ENCODE results near the gene STK32B.

Gene STK32B

GRCh38 chr4:5030927-5031326 is 20.4 kb upstream of the STK32B start:
- TF ChIP-seq, protein P1, sequence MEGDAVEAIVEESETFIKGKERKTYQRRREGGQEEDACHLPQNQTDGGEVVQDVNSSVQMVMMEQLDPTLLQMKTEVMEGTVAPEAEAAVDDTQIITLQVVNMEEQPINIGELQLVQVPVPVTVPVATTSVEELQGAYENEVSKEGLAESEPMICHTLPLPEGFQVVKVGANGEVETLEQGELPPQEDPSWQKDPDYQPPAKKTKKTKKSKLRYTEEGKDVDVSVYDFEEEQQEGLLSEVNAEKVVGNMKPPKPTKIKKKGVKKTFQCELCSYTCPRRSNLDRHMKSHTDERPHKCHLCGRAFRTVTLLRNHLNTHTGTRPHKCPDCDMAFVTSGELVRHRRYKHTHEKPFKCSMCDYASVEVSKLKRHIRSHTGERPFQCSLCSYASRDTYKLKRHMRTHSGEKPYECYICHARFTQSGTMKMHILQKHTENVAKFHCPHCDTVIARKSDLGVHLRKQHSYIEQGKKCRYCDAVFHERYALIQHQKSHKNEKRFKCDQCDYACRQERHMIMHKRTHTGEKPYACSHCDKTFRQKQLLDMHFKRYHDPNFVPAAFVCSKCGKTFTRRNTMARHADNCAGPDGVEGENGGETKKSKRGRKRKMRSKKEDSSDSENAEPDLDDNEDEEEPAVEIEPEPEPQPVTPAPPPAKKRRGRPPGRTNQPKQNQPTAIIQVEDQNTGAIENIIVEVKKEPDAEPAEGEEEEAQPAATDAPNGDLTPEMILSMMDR (IDR thresholded peaks at IDR 0.05; ENCODE audit: low read depth, low read length), result no peak

DNA sequence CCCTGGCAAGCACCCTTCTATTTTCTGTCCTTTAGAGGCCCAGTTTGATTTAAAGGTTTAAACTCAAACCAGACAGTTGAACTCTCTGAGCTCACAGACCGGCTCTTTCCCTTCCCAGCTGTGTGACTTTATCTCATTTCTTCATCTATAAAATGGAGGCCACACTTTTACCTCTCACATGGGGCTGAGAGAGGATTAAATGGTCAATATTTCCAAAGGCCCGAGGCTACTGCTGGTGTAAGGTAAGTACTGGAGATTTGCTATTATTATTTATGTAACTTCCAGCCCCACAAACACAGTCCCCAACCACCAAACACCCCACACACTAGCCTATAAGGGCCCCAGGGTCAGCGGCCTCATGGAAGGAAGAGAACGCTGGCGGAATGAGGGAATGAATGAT is 18.5 kb upstream of the STK32B start:
- Histone ChIP-seq H3K36me3 (no peaks in the 10 kb centered on the region), H3K27me3 (ENCODE audit: insufficient read depth, low read depth, severe bottlenecking) (no peaks in the 10 kb centered on the region), H3K27ac (no peak overlapping the region), H3K9me3 (ENCODE audit: severe bottlenecking) (peaks cover 8% of the 10 kb centered on the region), H3K4me3 (ENCODE audit: low read depth, low read length) (no peak overlapping the region)
- TF ChIP-seq, protein P1 (IDR thresholded peaks at IDR 0.05; ENCODE audit: low read depth, low read length), result no peak
- DNase-seq, result no peak

More at GRCh38 chr4:5030927-5031326, 20.4 kb upstream of the STK32B start:
- Histone ChIP-seq H3K27me3 (ENCODE audit: insufficient read depth, low read depth, severe bottlenecking) (no peaks in the 10 kb centered on the region), H3K27ac (no peak overlapping the region), H3K4me3 (ENCODE audit: low read depth, low read length) (no peak overlapping the region), H3K9me3 (ENCODE audit: severe bottlenecking) (peaks cover 8% of the 10 kb centered on the region), H3K36me3 (no peaks in the 10 kb centered on the region)
- no peak for DNase-seq

DNA sequence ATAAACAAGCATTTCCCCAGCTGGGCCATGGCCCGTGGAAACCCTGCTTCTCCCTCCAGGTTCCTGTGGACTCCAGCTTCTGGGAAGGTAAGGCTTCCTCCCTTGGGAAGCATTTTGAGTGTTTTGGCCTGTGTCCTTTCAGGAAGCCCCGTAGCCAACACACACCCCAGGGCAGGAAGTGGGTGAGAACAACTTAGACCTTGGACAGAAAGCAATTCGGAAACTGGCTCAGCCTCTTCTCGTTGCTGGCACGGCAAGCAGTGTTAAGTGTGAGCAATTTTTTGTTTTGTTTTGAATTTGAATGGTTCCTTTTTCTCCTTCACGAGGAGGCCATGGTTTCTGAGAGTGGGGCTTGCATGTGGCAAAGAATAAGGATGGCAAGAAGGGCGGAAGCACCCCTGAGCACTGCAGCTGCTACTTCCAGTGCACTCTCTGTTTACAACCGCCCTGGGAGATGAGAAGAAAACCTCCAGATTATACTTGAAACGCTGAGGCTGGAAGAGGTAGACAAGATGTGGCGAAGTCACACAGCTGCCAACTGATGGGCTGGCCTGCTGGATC is 17.9 kb upstream of the STK32B start:
- no peak overlapping the region for H3K4me3 ChIP-seq (ENCODE audit: low read depth, low read length)
- H3K27me3 ChIP-seq (ENCODE audit: insufficient read depth, low read depth, severe bottlenecking), result no peaks in the 10 kb centered on the region
- peaks cover 5% of the 10 kb centered on the region for H3K9me3 ChIP-seq (ENCODE audit: severe bottlenecking)
- no peaks in the 10 kb centered on the region for H3K36me3 ChIP-seq
- H3K27ac ChIP-seq, result no peak overlapping the region
- no peak for DNase-seq
- TF ChIP-seq, protein P1 (IDR thresholded peaks at IDR 0.05; ENCODE audit: low read depth, low read length), result no peak

GRCh38 chr4:5034206-5034605 is 17.1 kb upstream of the STK32B start:
- DNase-seq, result no peak
- Histone ChIP-seq H3K27ac (no peak overlapping the region), H3K36me3 (no peaks in the 10 kb centered on the region), H3K27me3 (ENCODE audit: insufficient read depth, low read depth, severe bottlenecking) (no peaks in the 10 kb centered on the region), H3K9me3 (ENCODE audit: severe bottlenecking) (no peaks in the 10 kb centered on the region), H3K4me3 (ENCODE audit: low read depth, low read length) (no peak overlapping the region)
- TF ChIP-seq, protein P1 (IDR thresholded peaks at IDR 0.05; ENCODE audit: low read depth, low read length), result no peak

GRCh38 chr4:5036239-5036638 is 15.0 kb upstream of the STK32B start:
- H3K4me3 ChIP-seq (ENCODE audit: low read depth, low read length), result no peak overlapping the region
- H3K27ac ChIP-seq, result no peak overlapping the region
- H3K9me3 ChIP-seq (ENCODE audit: severe bottlenecking), result no peaks in the 10 kb centered on the region
- no peaks in the 10 kb centered on the region for H3K27me3 ChIP-seq (ENCODE audit: insufficient read depth, low read depth, severe bottlenecking)
- DNase-seq, result no peak
- TF ChIP-seq, protein P1 (IDR thresholded peaks at IDR 0.05; ENCODE audit: low read depth, low read length), result no peak
- H3K36me3 ChIP-seq, result no peaks in the 10 kb centered on the region
